ENCODE data around the gene ADAM12.

ADAM12 gene

GRCh38 chr10:126264102-126265018, 123.9 kb downstream of the ADAM12 start:
- no peak for TF ChIP-seq TOX (CRISPR knock-in tag; IDR thresholded peaks at IDR 0.05; ENCODE audit: borderline replicate concordance)
- no peak for TF ChIP-seq ZNF70 (CRISPR knock-in tag; IDR thresholded peaks at IDR 0.05)
- no peak for TF ChIP-seq ARNTL (CRISPR knock-in tag; IDR thresholded peaks at IDR 0.05; ENCODE audit: borderline replicate concordance, low read depth)
- no peak for TF ChIP-seq OSR1 (CRISPR knock-in tag; IDR thresholded peaks at IDR 0.05)
- TF ChIP-seq SNAI2 (CRISPR knock-in tag; IDR thresholded peaks at IDR 0.05): no peak
- TF ChIP-seq RARB (CRISPR knock-in tag; IDR thresholded peaks at IDR 0.05): no peak
- no peak for TF ChIP-seq ZC3H10 (CRISPR knock-in tag; IDR thresholded peaks at IDR 0.05)
- peak; percentile 58; the same call in 1 of the 3 replicates for ATAC-seq

- peak; percentile 50; the same call in 2 of the 3 replicates for ATAC-seq
- no peak for TF ChIP-seq GLIS3 (CRISPR knock-in tag; IDR thresholded peaks at IDR 0.05)
- TF ChIP-seq ZFP30 (CRISPR knock-in tag; IDR thresholded peaks at IDR 0.05): no peak
- no peak for TF ChIP-seq PPARA (CRISPR knock-in tag; IDR thresholded peaks at IDR 0.05; ENCODE audit: borderline replicate concordance)
- TF ChIP-seq ESRRG (CRISPR knock-in tag; IDR thresholded peaks at IDR 0.05): no peak
- 0 out of 2 replicates have a peak, but pooled peaks have one; percentile 17 for TF ChIP-seq TCF4 (CRISPR knock-in tag; IDR thresholded peaks at IDR 0.05; ENCODE audit: borderline replicate concordance)
Measured at GRCh38 chr10:126263006-126263676, 125.1 kb downstream of the ADAM12 start.

GRCh38 chr10:126262233-126262838, 125.9 kb downstream of the ADAM12 start:
- TF ChIP-seq ZC3H10 (CRISPR knock-in tag; IDR thresholded peaks at IDR 0.05) (no peak), ZNF8 (CRISPR knock-in tag; IDR thresholded peaks at IDR 0.05) (no peak), CSRNP3 (CRISPR knock-in tag; IDR thresholded peaks at IDR 0.05) (no peak), OSR1 (CRISPR knock-in tag; IDR thresholded peaks at IDR 0.05) (no peak), ISL1 (CRISPR knock-in tag; IDR thresholded peaks at IDR 0.05) (no peak), TCF4 (CRISPR knock-in tag; IDR thresholded peaks at IDR 0.05; ENCODE audit: borderline replicate concordance) (no peak)
- no peak for ATAC-seq

- ATAC-seq: no peak
- TF ChIP-seq ZNF565 (CRISPR knock-in tag; conservative IDR thresholded peaks at IDR 0.05; ENCODE audit: low read depth) (no peak), TSHZ2 (CRISPR knock-in tag; IDR thresholded peaks at IDR 0.05) (no peak), POU6F1 (CRISPR knock-in tag; IDR thresholded peaks at IDR 0.05; ENCODE audit: borderline replicate concordance, low read depth) (no peak), ESRRG (CRISPR knock-in tag; IDR thresholded peaks at IDR 0.05) (no peak), TOX (CRISPR knock-in tag; IDR thresholded peaks at IDR 0.05; ENCODE audit: borderline replicate concordance) (no peak), PPARA (CRISPR knock-in tag; IDR thresholded peaks at IDR 0.05; ENCODE audit: borderline replicate concordance) (no peak), OSR1 (CRISPR knock-in tag; IDR thresholded peaks at IDR 0.05) (no peak)
Measured at GRCh38 chr10:126259760-126260479, 128.4 kb downstream of the ADAM12 start.
